Stomach (tissue), 9 donors: ENCODE measurements around the gene LTA4H. TPM values are rescaled to one million over a fixed set of nuclear protein-coding genes. Genes with fewer than 3 reads are reported as not detected.

Source experiments
- DNase-seq, 2 donors: peaks; one replicate each; pipeline versions ENCODE4 v3.0.0 to v3.0.0-alpha.2; 2013 to 2019
- H3K27ac ChIP-seq, 5 donors: fragments of 200-600 bp in 4 of 5; sonication (generic) in 4 of 5; one replicate each; pipeline ENCODE4 v1.5.1; 2013 to 2019; ENCODE audit warnings: mild to moderate bottlenecking in 1 of 5, moderate library complexity in 1 of 5
- H3K27me3 ChIP-seq, 3 donors: fragments of 200-600 bp; sonication (generic); one replicate each; pipeline ENCODE4 v1.5.1; 2017 to 2019; ENCODE audit warnings: mixed run types in 1 of 3
- H3K36me3 ChIP-seq, 4 donors: fragments of 200-600 bp; sonication (generic); 1 replicate in 3 of 4; 2 replicates in 1 of 4; pipeline ENCODE4 v1.5.1; 2016 to 2019
- H3K4me1 ChIP-seq, 4 donors: fragments of 200-600 bp; sonication (generic); one replicate each; pipeline ENCODE4 v1.5.1; 2016 to 2019
- H3K4me3 ChIP-seq, 4 donors: fragments of 200-600 bp; sonication (generic) in 3 of 4; one replicate each; pipeline ENCODE4 v1.5.1; 2016 to 2019; ENCODE audit warnings: mild to moderate bottlenecking in 1 of 4
- H3K9me3 ChIP-seq, 4 donors: fragments of 200-600 bp; sonication (generic); one replicate each; pipeline ENCODE4 v1.5.1; 2016 to 2019
- EP300 ChIP-seq: sonication (generic); formaldehyde crosslinking; IDR thresholded peaks from one replicate; pipeline ENCODE4 v1.6.1; 2017; ENCODE audit warnings: antibody characterized with exemption
- POLR2A ChIP-seq, 4 donors: fragments of 450-650 bp; IDR thresholded peaks; one replicate each; pipeline ENCODE4 v1.6.1; 2016; ENCODE audit warnings: antibody characterized with exemption in 4 of 4, control low read depth in 2 of 4, mild to moderate bottlenecking in 1 of 4, moderate library complexity in 1 of 4
- POLR2AphosphoS5 ChIP-seq, 3 donors: sonication (generic); formaldehyde crosslinking; IDR thresholded peaks; one replicate each; pipeline ENCODE4 v1.6.1; 2016; ENCODE audit warnings: antibody characterized with exemption in 3 of 3
- WGBS, 5 donors: extraction: QIAGEN DNeasy Blood & Tissue Kit in 3 of 5; methylation state at CpG; one replicate each; pipeline versions ENCODE4 v1.1.5 to v1.1.7; 2013 to 2018; 5-methylcytosine and 5-hydroxymethylcytosine counted together
- intact Hi-C: fragments of 100-400 bp; cut with DNase I; formaldehyde crosslinking; loops from one replicate; pipeline ENCODE4 v1.15.1; 2023; ENCODE audit warnings: low total_unique reads
- polyA plus RNA-seq, 3 donors: library from polyadenylated mRNA; stranded (reverse); fragments of 200-250 nt; gene quantifications; one replicate each; pipeline ENCODE4 v1.2.3, GENCODE V29; 2013
- total RNA-seq, 5 donors: library from RNA; depleted of rRNA; stranded (reverse); fragments of >200 nt; gene quantifications; one replicate each; pipeline versions ENCODE4 v1.1.0 to v1.2.3, GENCODE V29; 2014 to 2016
- TF ChIP-seq, protein P1 (sequence below), 7 experiments: fragments of 450-650 bp in 4 of 7; fragments of 200-600 bp in 3 of 7; sonication (generic) in 3 of 7; IDR thresholded peaks; one replicate each; pipeline ENCODE4 v1.5.1; 2016 to 2019; ENCODE audit warnings: antibody characterized with exemption in 7 of 7, control low read depth in 2 of 7, mild to moderate bottlenecking in 1 of 7
- donor health status: healthy with polysubstance abuse.
- donor health status: Bipolar disorder and iron deficiency.
- donor health status: healthy.

Gene LTA4H
- total and polyA plus RNA-seq, 8 donors: 22.6 to 91.5 (median 57.1) TPM

DNA sequence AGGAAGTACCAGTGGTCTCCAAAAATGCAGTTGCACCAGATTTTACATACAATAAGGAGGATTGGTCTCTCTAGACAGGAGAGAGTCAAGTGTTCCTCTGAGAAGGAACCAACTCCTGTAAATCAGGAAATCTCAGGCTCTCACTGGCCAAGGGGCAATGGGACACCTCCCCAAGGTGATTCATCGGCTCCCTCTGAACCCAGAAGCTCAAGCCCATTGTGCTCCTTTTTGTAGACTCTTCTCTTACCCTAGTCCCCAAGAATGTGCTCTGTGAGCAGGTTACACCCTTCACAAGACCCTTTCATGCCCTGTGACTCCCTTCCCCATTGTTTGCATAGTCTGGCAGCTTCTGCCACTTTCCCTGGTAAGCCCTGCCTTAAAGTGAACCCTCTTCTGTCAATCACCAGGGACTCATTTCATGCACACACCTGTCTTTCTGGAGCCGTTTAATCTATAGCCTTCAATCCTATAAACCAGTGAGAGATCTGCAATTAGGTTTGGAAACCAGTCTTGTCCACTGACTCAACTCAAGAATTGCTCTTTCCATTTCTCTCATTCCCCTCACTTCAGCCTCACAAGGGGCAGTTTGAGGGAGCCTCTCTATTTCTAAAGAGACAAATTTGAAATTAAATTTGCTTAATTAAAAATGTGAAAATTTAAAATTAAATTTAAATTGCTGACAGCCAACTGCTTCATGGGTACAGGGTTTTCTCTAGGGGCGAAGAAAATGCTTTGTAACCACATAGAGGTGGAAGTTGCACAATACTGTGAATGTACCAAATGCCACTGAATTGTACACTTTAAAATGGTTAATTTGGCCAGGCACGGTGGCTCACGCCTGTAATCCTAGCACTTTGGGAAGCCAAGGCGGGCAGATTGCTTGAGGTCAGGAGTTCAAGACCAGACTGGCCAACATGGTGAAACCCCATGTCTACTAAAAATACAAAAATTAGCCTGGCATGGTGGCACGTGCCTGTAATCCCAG lies 38.3 kb upstream of the LTA4H start:
- H3K4me3 ChIP-seq: no peak overlapping the region
- DNase-seq: peak in 1 of 2 donors; percentile 64
- intact Hi-C loops: no loop called here

DNA sequence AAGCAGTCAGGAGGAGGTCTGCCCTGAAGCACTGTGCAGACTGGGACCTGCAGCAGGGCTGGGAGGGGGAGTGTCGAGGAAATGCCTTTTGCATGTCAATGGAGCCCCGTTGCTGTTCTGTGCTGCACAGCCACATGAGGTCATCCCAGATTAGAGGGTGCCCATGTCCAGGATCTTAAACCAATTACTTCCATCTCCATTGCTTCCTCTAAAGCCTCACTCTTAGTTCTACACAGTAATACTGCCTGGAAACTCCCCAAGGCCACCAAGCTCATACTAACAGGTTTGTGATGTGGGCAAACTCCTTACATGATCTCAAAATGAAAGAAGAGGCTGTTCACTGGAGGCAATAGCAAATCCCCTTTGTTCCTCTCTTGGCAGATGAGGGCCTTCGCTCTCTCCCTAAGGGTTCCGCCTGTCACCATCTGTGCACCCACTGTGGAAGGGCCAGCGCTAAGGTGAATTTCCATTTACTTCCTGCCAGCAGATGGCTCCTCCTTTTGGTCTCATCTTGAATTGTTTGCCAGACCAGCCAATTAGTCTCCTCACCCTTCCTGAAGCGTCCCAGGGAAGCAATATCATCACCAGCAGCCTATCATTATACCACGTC lies 35.4 kb upstream of the LTA4H start:
- Histone ChIP-seq H3K4me1 (peaks cover 0 to 19% (median 0%) of the 10 kb centered on the region in 4 donors), H3K9me3 (no peaks in the 10 kb centered on the region), H3K36me3 (no peaks in the 10 kb centered on the region), H3K4me3 (no peak overlapping the region), H3K27me3 (no peaks in the 10 kb centered on the region), H3K27ac (no peak overlapping the region)
- intact Hi-C loops: no loop called here
- peak in 1 of 2 donors; percentile 38 for DNase-seq
- no peak for TF ChIP-seq POLR2A (IDR thresholded peaks at IDR 0.05)
- TF ChIP-seq, protein P1, sequence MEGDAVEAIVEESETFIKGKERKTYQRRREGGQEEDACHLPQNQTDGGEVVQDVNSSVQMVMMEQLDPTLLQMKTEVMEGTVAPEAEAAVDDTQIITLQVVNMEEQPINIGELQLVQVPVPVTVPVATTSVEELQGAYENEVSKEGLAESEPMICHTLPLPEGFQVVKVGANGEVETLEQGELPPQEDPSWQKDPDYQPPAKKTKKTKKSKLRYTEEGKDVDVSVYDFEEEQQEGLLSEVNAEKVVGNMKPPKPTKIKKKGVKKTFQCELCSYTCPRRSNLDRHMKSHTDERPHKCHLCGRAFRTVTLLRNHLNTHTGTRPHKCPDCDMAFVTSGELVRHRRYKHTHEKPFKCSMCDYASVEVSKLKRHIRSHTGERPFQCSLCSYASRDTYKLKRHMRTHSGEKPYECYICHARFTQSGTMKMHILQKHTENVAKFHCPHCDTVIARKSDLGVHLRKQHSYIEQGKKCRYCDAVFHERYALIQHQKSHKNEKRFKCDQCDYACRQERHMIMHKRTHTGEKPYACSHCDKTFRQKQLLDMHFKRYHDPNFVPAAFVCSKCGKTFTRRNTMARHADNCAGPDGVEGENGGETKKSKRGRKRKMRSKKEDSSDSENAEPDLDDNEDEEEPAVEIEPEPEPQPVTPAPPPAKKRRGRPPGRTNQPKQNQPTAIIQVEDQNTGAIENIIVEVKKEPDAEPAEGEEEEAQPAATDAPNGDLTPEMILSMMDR (IDR thresholded peaks at IDR 0.05): no peak
- no peak for TF ChIP-seq POLR2AphosphoS5 (IDR thresholded peaks at IDR 0.05)
- TF ChIP-seq EP300: no peak
- 55 to 62% (median 57%) methylated on average over 7 of the region's 7 CpGs for WGBS, 5 donors

More for the DNA sequence above, 38.3 kb upstream of the LTA4H start:
- 65 to 79% (median 71%) methylated on average over 7 of the region's 7 CpGs for WGBS, 5 donors
- no peaks in the 10 kb centered on the region for H3K9me3 ChIP-seq
- H3K4me1 ChIP-seq: peaks cover 0 to 28% (median 5%) of the 10 kb centered on the region in 4 donors
- no peak overlapping the region for H3K27ac ChIP-seq
- TF ChIP-seq EP300 (no peak), POLR2AphosphoS5 (IDR thresholded peaks at IDR 0.05) (no peak), POLR2A (IDR thresholded peaks at IDR 0.05) (no peak)
- TF ChIP-seq, protein P1 (IDR thresholded peaks at IDR 0.05): no peak
- no peaks in the 10 kb centered on the region for H3K27me3 ChIP-seq
- no peaks in the 10 kb centered on the region for H3K36me3 ChIP-seq

DNA sequence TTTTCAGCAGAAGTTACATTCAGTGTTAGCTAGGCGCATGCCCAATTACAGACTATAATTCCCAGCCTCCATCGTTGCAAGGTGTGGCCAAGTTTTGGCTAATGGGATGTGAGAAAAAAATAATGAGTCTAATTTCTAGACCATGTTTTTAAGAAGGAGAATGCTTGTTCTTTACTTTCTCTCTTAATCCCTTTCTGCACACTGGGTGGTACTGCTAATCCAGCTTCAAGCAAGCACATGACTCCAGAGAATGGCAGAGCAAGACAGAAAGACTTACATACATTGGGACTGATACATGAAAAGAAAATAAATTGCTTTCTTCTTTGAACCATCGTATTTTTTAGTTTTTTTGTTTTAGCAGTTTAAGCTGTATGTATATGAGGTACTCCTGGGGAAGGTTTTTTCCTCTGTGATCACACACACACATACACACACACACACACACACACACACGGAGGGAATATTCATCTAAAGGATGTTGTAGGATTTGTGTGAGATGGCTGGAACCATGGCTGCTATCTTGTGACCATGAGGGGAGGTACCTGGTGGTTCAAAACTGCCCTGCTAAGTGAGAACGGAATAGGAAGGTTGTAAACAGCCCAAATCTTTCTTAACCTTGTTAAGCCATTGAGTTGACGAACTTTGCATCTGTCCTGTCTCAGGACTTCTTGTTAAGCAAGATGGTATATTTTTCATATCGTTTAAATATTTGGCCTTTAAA lies 34.3 kb upstream of the LTA4H start:
- Histone ChIP-seq H3K9me3 (no peaks in the 10 kb centered on the region), H3K27me3 (no peaks in the 10 kb centered on the region), H3K27ac (no peak overlapping the region), H3K4me1 (peaks cover 0 to 19% (median 0%) of the 10 kb centered on the region in 4 donors), H3K4me3 (no peak overlapping the region), H3K36me3 (no peaks in the 10 kb centered on the region)
- DNase-seq: no peak
- intact Hi-C loops: no loop called here
- WGBS, 5 donors: 83 to 88% (median 87%) methylated on average over 7 of the region's 7 CpGs
- TF ChIP-seq POLR2A (IDR thresholded peaks at IDR 0.05) (no peak), POLR2AphosphoS5 (IDR thresholded peaks at IDR 0.05) (no peak), EP300 (no peak)
- TF ChIP-seq, protein P1 (IDR thresholded peaks at IDR 0.05): no peak

DNA sequence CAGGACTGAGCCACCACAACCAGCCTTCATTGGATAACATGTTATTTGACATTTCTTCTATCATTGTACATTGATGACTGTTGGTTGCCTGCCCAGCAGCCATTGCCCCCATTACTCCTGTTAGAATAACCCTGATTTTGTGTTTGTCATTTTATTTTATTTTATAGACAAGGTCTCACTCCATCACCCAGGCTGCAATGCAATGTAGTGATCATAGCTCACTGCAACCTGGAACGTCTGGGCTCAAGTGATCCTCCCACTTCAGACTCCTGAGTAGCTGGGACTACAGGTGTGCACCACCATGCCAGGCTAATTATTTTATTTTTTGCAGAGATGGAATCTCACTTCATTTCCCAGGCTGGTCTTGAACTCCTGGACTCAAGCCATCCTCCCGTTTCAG lies 33.2 kb upstream of the LTA4H start:
- intact Hi-C loops: no loop called here
- 74 to 93% (median 88%) methylated on average over 2 of the region's 2 CpGs for WGBS, 5 donors

More for the DNA sequence above, 33.2 kb upstream of the LTA4H start:
- Histone ChIP-seq H3K36me3 (no peaks in the 10 kb centered on the region), H3K27me3 (no peaks in the 10 kb centered on the region), H3K4me1 (peaks cover 0 to 15% (median 0%) of the 10 kb centered on the region in 4 donors), H3K27ac (no peak overlapping the region), H3K4me3 (no peak overlapping the region), H3K9me3 (no peaks in the 10 kb centered on the region)
- DNase-seq: no peak
- TF ChIP-seq, protein P1 (IDR thresholded peaks at IDR 0.05): no peak
- TF ChIP-seq EP300 (no peak), POLR2AphosphoS5 (IDR thresholded peaks at IDR 0.05) (no peak), POLR2A (IDR thresholded peaks at IDR 0.05) (no peak)
